HepG2 (cell line): ENCODE measurements around the gene APBB2. TPM values are rescaled to one million over a fixed set of nuclear protein-coding genes. Genes with fewer than 3 reads are reported as not detected.
A peak's percentile ranks its signal among the peaks of the same experiment; 100 is the strongest.

Experiments
- ATAC-seq: fragments of 200-7000 bp; cut with Tn5 transposase; 3 replicates; pipeline ENCODE4 v1.9.1; 2020; ENCODE audit warnings: mild to moderate bottlenecking, moderate library complexity
- BruUV-seq: library from RNA; stranded (reverse); fragments of 400-500 nt; replicated peaks from 2 replicates; lab custom pipeline; 2021; lab: Mats Ljungman, UMichigan
- CTCF ChIA-PET: fragments of 300-600 bp; formaldehyde crosslinking; extraction: SDS; loops from one replicate; lab custom pipeline; 2021; ENCODE audit warnings: low total read pairs, inconsistent platforms, low intra/inter-chr PET ratio; lab: Yijun Ruan, JAX
- POLR2A ChIA-PET: fragments of 350-600 bp; sonication (Branson Sonifier 250); formaldehyde crosslinking; loops from one replicate; lab custom pipeline; 2020; ENCODE audit warnings: antibody characterized with exemption, inconsistent platforms; lab: Yijun Ruan, JAX
- DNase-seq: peaks from one replicate; pipeline ENCODE4 v3.0.0-alpha.2; 2015; ENCODE audit warnings: low spot score
- FAIRE-seq: peaks from 3 replicates; lab custom pipeline; 2011; peaks lifted over from hg19 to GRCh38; lab: Jason Lieb, UNC
- H2AFZ ChIP-seq: one replicate; pipeline ENCODE4 v1.6.1; 2011; ENCODE audit warnings: low read length, inconsistent platforms
- H3K27ac ChIP-seq: fragments of 300-600 bp; 3 replicates; pipeline ENCODE4 v1.8.0; 2011; ENCODE audit warnings: mixed run types, mild to moderate bottlenecking, mixed read lengths, low read length, inconsistent platforms; ENCODE audit not compliant: insufficient read depth; ENCODE audit errors: extremely low read length
- H3K27me3 ChIP-seq, 2 experiments: fragments of 200-600 bp in 1 of 2; 2 replicates in 1 of 2; 3 replicates in 1 of 2; pipeline versions ENCODE4 v1.6.0 to v1.8.0; 2011; ENCODE audit warnings: low read length in 2 of 2, mild to moderate bottlenecking in 2 of 2, moderate library complexity in 2 of 2, inconsistent platforms in 1 of 2; ENCODE audit not compliant: insufficient read depth in 2 of 2, control insufficient read depth in 1 of 2
- H3K36me3 ChIP-seq, 2 experiments: fragments of 200-600 bp in 1 of 2; replicated peaks in 1 of 2; 2 replicates in 1 of 2; 3 replicates in 1 of 2; pipeline versions ENCODE4 v1.5.1 to v1.8.0; 2011; ENCODE audit warnings: low read length in 2 of 2, inconsistent platforms in 1 of 2; ENCODE audit not compliant: insufficient read depth in 2 of 2, control insufficient read depth in 1 of 2
- H3K4me1 ChIP-seq: 2 replicates; pipeline ENCODE4 v1.5.1; 2012; ENCODE audit warnings: low read length, inconsistent platforms; ENCODE audit not compliant: insufficient read depth
- H3K4me2 ChIP-seq: 2 replicates; pipeline ENCODE4 v1.6.0; 2011; ENCODE audit warnings: low read depth, low read length, inconsistent platforms
- H3K4me3 ChIP-seq, 3 experiments: fragments of 200-600 bp in 1 of 3; sonication (generic), shearing (Covaris generic) in 1 of 3; replicated peaks in 1 of 3; 2 replicates each; pipeline ENCODE4 v1.5.1; 2011 to 2016; ENCODE audit warnings: low read length in 3 of 3, inconsistent platforms in 2 of 3, low read depth in 2 of 3, mild to moderate bottlenecking in 2 of 3, control low read depth in 1 of 3, mixed read lengths in 1 of 3; ENCODE audit not compliant: insufficient read depth in 1 of 3
- H3K79me2 ChIP-seq: one replicate; pipeline ENCODE4 v1.6.1; 2011; ENCODE audit warnings: low read length, inconsistent platforms; ENCODE audit not compliant: insufficient read depth
- H3K9ac ChIP-seq: 2 replicates; pipeline ENCODE4 v1.6.0; 2011; ENCODE audit warnings: mild to moderate bottlenecking, low read depth, low read length, inconsistent platforms; ENCODE audit not compliant: insufficient read depth
- H3K9me3 ChIP-seq: 2 replicates; pipeline ENCODE4 v1.5.1; 2012; ENCODE audit warnings: mild to moderate bottlenecking, low read length
- H4K20me1 ChIP-seq: 2 replicates; pipeline ENCODE4 v1.6.0; 2011; ENCODE audit warnings: inconsistent platforms, mild to moderate bottlenecking, low read length, moderate library complexity; ENCODE audit not compliant: insufficient read depth
- BCL6 ChIP-seq: IDR thresholded peaks from 2 replicates; pipeline ENCODE4 v1.6.1; 2016; ENCODE audit warnings: missing genetic modification reagents, missing compliant biosample characterization
- HIC2 ChIP-seq: sonication (generic); formaldehyde crosslinking; IDR thresholded peaks from 2 replicates; pipeline ENCODE4 v1.9.0; 2022; ENCODE audit warnings: low read depth, missing genetic modification reagents
- NFKBIZ ChIP-seq: IDR thresholded peaks from 2 replicates; pipeline ENCODE4 v1.6.1; 2018; ENCODE audit warnings: missing genetic modification reagents, missing compliant biosample characterization
- ZNF121 ChIP-seq: sonication (generic); formaldehyde crosslinking; IDR thresholded peaks from 2 replicates; pipeline ENCODE4 v1.5.0; 2020; ENCODE audit warnings: mild to moderate bottlenecking, missing genetic modification reagents
- WGBS: methylation state at CpG from one replicate; pipeline ENCODE4 v1.1.6; 2017; ENCODE audit warnings: low lambda C conversion rate; 5-methylcytosine and 5-hydroxymethylcytosine counted together
- in situ Hi-C: cut with HindIII; loops from 2 replicates; pipeline ENCODE4 v1.10.0; 2017; ENCODE audit warnings: low pct_unique_long_range_greater_than_20kb; ENCODE audit not compliant: extremely low pct_ligation_motif_present
- intact Hi-C: fragments of 100-400 bp; cut with micrococcal nuclease; formaldehyde crosslinking; loops from one replicate; pipeline ENCODE4 v1.10.0; 2022; ENCODE audit not compliant: unreplicated experiment
- polyA plus RNA-seq, 8 experiments: library from polyadenylated mRNA; depleted of rRNA in 3 of 8; stranded (reverse) in 7 of 8; unstranded in 1 of 8; fragments of >200 nt; fragmentation: Illumina TruSeq in 4 of 8; extraction: Trizol in 4 of 8; gene quantifications; 2 replicates each; pipeline versions ENCODE4 v1.2.1 to v1.2.3, GENCODE V29; 2011 to 2016; ENCODE audit warnings: low read depth in 4 of 8, missing spikeins in 1 of 8, mixed read lengths in 1 of 8; ENCODE audit not compliant: insufficient read depth in 1 of 8
- total RNA-seq, 5 experiments: library from RNA; depleted of rRNA; stranded (reverse); fragments of >200 nt; fragmentation: Illumina TruSeq; extraction: Trizol; gene quantifications; 2 replicates each; pipeline ENCODE4 v1.2.3, GENCODE V29; 2016; ENCODE audit warnings: low read depth in 1 of 5

APBB2 gene
- total and polyA plus RNA-seq, 2 of the 13 experiments (the other 11 are each of a cell fraction or from before 2014, with no cell fraction given), result 11.7 to 17.0 TPM

- 86% methylated on average over 6 of the region's 6 CpGs for WGBS
- ChIA-PET CTCF (no interaction called here), POLR2A (interaction anchor here (0.5 to 2.2 kb wide), 2 partner anchors 11 to 45 kb away, joined by 3 to 7 read pairs; no protein-coding TSS in a partner anchor)
- intact Hi-C loops (no loop called here), in situ Hi-C loops (no loop called here)
- FAIRE-seq (no peak), ATAC-seq (no peak), DNase-seq (no peak)
- BruUV-seq, result no TSS peak
- H2AFZ ChIP-seq, result no peak overlapping the region
- peaks cover 51% of the 10 kb centered on the region for H3K4me1 ChIP-seq
- peaks cover 1 to 8% of the 10 kb centered on the region in 2 experiments; a peak in 3 of 5 replicates for H3K36me3 ChIP-seq
- no peaks in the 10 kb centered on the region for H4K20me1 ChIP-seq
- peak overlapping the region; percentile 25 for H3K27ac ChIP-seq
- H3K4me3 ChIP-seq, result no peak overlapping the region
- peaks cover 11% of the 10 kb centered on the region for H3K79me2 ChIP-seq
- no peaks in the 10 kb centered on the region for H3K9me3 ChIP-seq
- 0 out of 2 replicates have a peak, but pooled peaks have one; percentile 23 for TF ChIP-seq ZNF121 (CRISPR knock-in tag)
- TF ChIP-seq NFKBIZ (CRISPR knock-in tag), result no peak
- H3K27me3 ChIP-seq, result no peaks in the 10 kb centered on the region
- no peak overlapping the region for H3K9ac ChIP-seq
- H3K4me2 ChIP-seq, result no peak overlapping the region; the same call in 1 of the 2 replicates
Observed at GRCh38 chr4:41143311-41144039, 70.9 kb downstream of the APBB2 start.

GRCh38 chr4:41142376-41143310 lies 71.7 kb downstream of the APBB2 start:
- Histone ChIP-seq H4K20me1 (no peaks in the 10 kb centered on the region), H3K4me1 (peaks cover 51% of the 10 kb centered on the region), H3K9ac (no peak overlapping the region), H3K27ac (peak overlapping the region; percentile 25), H3K4me3 (no peak overlapping the region), H3K9me3 (no peaks in the 10 kb centered on the region), H2AFZ (no peak overlapping the region)
- intact Hi-C loops, result no loop called here
- no peak for FAIRE-seq
- CTCF ChIA-PET, result no interaction called here
- no peak for TF ChIP-seq HIC2 (CRISPR knock-in tag)
- no peak for TF ChIP-seq BCL6 (CRISPR knock-in tag)
- TF ChIP-seq, all 625 proteins: peak for 0
- no peak for DNase-seq
- H3K27me3 ChIP-seq, result no peaks in the 10 kb centered on the region
- H3K4me2 ChIP-seq, result no peak overlapping the region
- ATAC-seq, result no peak
- peaks cover 9% of the 10 kb centered on the region for H3K79me2 ChIP-seq
- in situ Hi-C loops, result no loop called here
- 79% methylated on average over 10 of the region's 10 CpGs for WGBS
- no TSS peak for BruUV-seq
- POLR2A ChIA-PET, result interaction anchor here (0.5 to 2.2 kb wide), 2 partner anchors 10 to 44 kb away, joined by 3 to 7 read pairs; no protein-coding TSS in a partner anchor
- H3K36me3 ChIP-seq, result peaks cover 1 to 8% of the 10 kb centered on the region in 2 experiments; a peak in 3 of 5 replicates
